IMR-90 (cell line): Measurements from ENCODE around the gene PALM2AKAP2. TPM values are rescaled to one million over a fixed set of nuclear protein-coding genes. Genes with fewer than 3 reads are reported as not detected.

Experiments used
- ATAC-seq: fragments of 200-7000 bp; cut with Tn5 transposase; 2 replicates; pipeline ENCODE4 v1.9.1; 2020; ENCODE audit warnings: low read depth, mild to moderate bottlenecking, moderate library complexity
- BruUV-seq: library from RNA; stranded (reverse); fragments of 400-500 nt; replicated peaks from 2 replicates; lab custom pipeline; 2021; lab: Mats Ljungman, UMichigan
- CTCF ChIA-PET: fragments of 300-600 bp; formaldehyde crosslinking; extraction: SDS; loops from one replicate; lab custom pipeline; 2021; ENCODE audit warnings: antibody characterized with exemption; lab: Yijun Ruan, JAX
- POLR2A ChIA-PET: fragments of 300-600 bp; sonication (Branson Sonifier 250); formaldehyde crosslinking; loops from one replicate; lab custom pipeline; 2022; ENCODE audit warnings: antibody characterized with exemption; ENCODE audit not compliant: unreplicated experiment; lab: Charles Lee
- DNase-seq: peaks from one replicate; pipeline ENCODE4 v3.0.0; 2013
- H2AFZ ChIP-seq: replicated peaks from 2 replicates; pipeline ENCODE3; 2013; ENCODE audit warnings: low read length, mild to moderate bottlenecking; ENCODE audit not compliant: poor library complexity
- H2AK5ac ChIP-seq: 2 replicates; pipeline ENCODE4 v1.6.1; 2013; ENCODE audit warnings: low read depth, low read length, inconsistent platforms
- H2AK9ac ChIP-seq: replicated peaks from 2 replicates; pipeline ENCODE3; 2013; ENCODE audit warnings: mild to moderate bottlenecking, low read depth, low read length, moderate library complexity; ENCODE audit not compliant: poor library complexity
- H2BK120ac ChIP-seq: 2 replicates; pipeline ENCODE4 v1.6.1; 2013; ENCODE audit warnings: low read depth, low read length, inconsistent platforms
- H2BK15ac ChIP-seq: 3 replicates; pipeline ENCODE4 v1.6.1; 2013; ENCODE audit warnings: low read depth, low read length, inconsistent platforms
- H2BK20ac ChIP-seq: 2 replicates; pipeline ENCODE4 v1.6.1; 2013; ENCODE audit warnings: low read depth, mild to moderate bottlenecking, inconsistent platforms, low read length, moderate library complexity
- H2BK5ac ChIP-seq: 2 replicates; pipeline ENCODE4 v1.6.1; 2013; ENCODE audit warnings: mild to moderate bottlenecking, low read depth, low read length, inconsistent platforms; ENCODE audit not compliant: poor library complexity, severe bottlenecking
- H3K14ac ChIP-seq: replicated peaks from 2 replicates; pipeline ENCODE4 v1.6.1; 2013; ENCODE audit warnings: low read depth, low read length, inconsistent platforms
- H3K18ac ChIP-seq: 2 replicates; pipeline ENCODE4 v1.6.1; 2013; ENCODE audit warnings: low read depth, low read length, control low read depth
- H3K23ac ChIP-seq: 2 replicates; pipeline ENCODE4 v1.6.1; 2013; ENCODE audit warnings: low read depth, low read length, inconsistent platforms
- H3K27ac ChIP-seq: 2 replicates; pipeline ENCODE4 v1.5.1; 2013; ENCODE audit warnings: mild to moderate bottlenecking, control low read depth, low read length; ENCODE audit not compliant: insufficient read depth
- H3K27me3 ChIP-seq: 2 replicates; pipeline ENCODE4 v1.6.1; 2013; ENCODE audit warnings: low read length; ENCODE audit not compliant: control insufficient read depth, insufficient read depth
- H3K36me3 ChIP-seq: 2 replicates; pipeline ENCODE4 v1.6.1; 2013; ENCODE audit warnings: low read length, mixed read lengths; ENCODE audit not compliant: control insufficient read depth, insufficient read depth
- H3K4ac ChIP-seq: 2 replicates; pipeline ENCODE4 v1.6.1; 2013; ENCODE audit warnings: low read depth, low read length, inconsistent platforms
- H3K4me1 ChIP-seq: 2 replicates; pipeline ENCODE4 v1.6.1; 2013; ENCODE audit warnings: low read length, mixed read lengths; ENCODE audit not compliant: control insufficient read depth, insufficient read depth
- H3K4me2 ChIP-seq: 2 replicates; pipeline ENCODE4 v1.6.1; 2013; ENCODE audit warnings: low read depth, mild to moderate bottlenecking, control low read depth, low read length, moderate library complexity
- H3K4me3 ChIP-seq: 2 replicates; pipeline ENCODE4 v1.5.1; 2013; ENCODE audit warnings: low read depth, mild to moderate bottlenecking, control low read depth, low read length, moderate library complexity; ENCODE audit not compliant: insufficient read depth
- H3K56ac ChIP-seq: 2 replicates; pipeline ENCODE4 v1.6.1; 2013; ENCODE audit warnings: low read length, inconsistent platforms; ENCODE audit not compliant: insufficient read depth; ENCODE audit errors: extremely low read depth
- H3K79me1 ChIP-seq, 2 experiments: 2 replicates each; pipeline ENCODE4 v1.6.1; 2013; ENCODE audit warnings: low read length in 2 of 2, inconsistent platforms in 1 of 2, low read depth in 1 of 2
- H3K9ac ChIP-seq: 2 replicates; pipeline ENCODE4 v1.6.1; 2013; ENCODE audit warnings: low read depth, low read length, control low read depth
- H3K9me1 ChIP-seq: 2 replicates; pipeline ENCODE4 v1.6.1; 2013; ENCODE audit warnings: low read length, inconsistent platforms; ENCODE audit not compliant: insufficient read depth
- H3K9me3 ChIP-seq: 2 replicates; pipeline ENCODE4 v1.6.1; 2013; ENCODE audit warnings: low read length; ENCODE audit not compliant: control insufficient read depth, insufficient read depth
- H4K20me1 ChIP-seq: 2 replicates; pipeline ENCODE4 v1.6.1; 2013; ENCODE audit warnings: low read length, inconsistent platforms; ENCODE audit not compliant: insufficient read depth
- H4K5ac ChIP-seq: 2 replicates; pipeline ENCODE4 v1.6.1; 2013; ENCODE audit warnings: mild to moderate bottlenecking, low read depth, low read length, control low read depth
- H4K8ac ChIP-seq, 2 experiments: 2 replicates each; pipeline ENCODE4 v1.6.1; 2013; ENCODE audit warnings: low read depth in 2 of 2, low read length in 2 of 2, control low read depth in 1 of 2, inconsistent platforms in 1 of 2
- H4K91ac ChIP-seq: 2 replicates; pipeline ENCODE4 v1.6.1; 2013; ENCODE audit warnings: low read depth, low read length, inconsistent platforms; ENCODE audit not compliant: insufficient read depth
- CEBPB ChIP-seq: IDR thresholded peaks from 2 replicates; pipeline ENCODE4 v1.6.1; 2012; ENCODE audit warnings: low read depth, low read length, improper control_type of control experiment
- POLR2A ChIP-seq: IDR thresholded peaks from 2 replicates; pipeline ENCODE4 v1.6.1; 2012; ENCODE audit warnings: mild to moderate bottlenecking, low read depth, low read length
- WGBS, 2 experiments: methylation state at CpG; one replicate each; pipeline versions ENCODE4 v1.1.5 to v1.1.7; 2013; ENCODE audit warnings: missing lambda C conversion rate in 2 of 2; ENCODE audit not compliant: insufficient read length in 1 of 2; ENCODE audit errors: extremely low coverage in 2 of 2; 5-methylcytosine and 5-hydroxymethylcytosine counted together
- dilution Hi-C: fragments of 300-500 bp; cut with HindIII; formaldehyde crosslinking; loops from one replicate; pipeline ENCODE4 v1.14.3; 2018; ENCODE audit warnings: low sequenced_read_pairs; ENCODE audit not compliant: unreplicated experiment
- in situ Hi-C: fragments of 300-500 bp; cut with MboI; formaldehyde crosslinking; loops from 3 replicates; pipeline ENCODE4 v1.14.3; 2019; ENCODE audit warnings: low sequenced_read_pairs, inconsistent platforms, mixed read lengths
- intact Hi-C: fragments of 100-400 bp; cut with micrococcal nuclease; formaldehyde crosslinking; loops from 2 replicates; pipeline ENCODE4 v1.10.0; 2022
- polyA plus RNA-seq, 3 experiments: library from polyadenylated mRNA; depleted of rRNA; stranded (reverse); fragments of >200 nt; gene quantifications; 2 replicates each; pipeline ENCODE4 v1.2.3, GENCODE V29; 2012; ENCODE audit warnings: low replicate concordance in 1 of 3
- total RNA-seq: library from RNA; depleted of rRNA; stranded (reverse); fragments of >200 nt; gene quantifications from 2 replicates; pipeline ENCODE4 v1.2.3, GENCODE V29; 2012

PALM2AKAP2 gene
- total and polyA plus RNA-seq, 2 of the 4 experiments (the other 2 are of a cell fraction), result 3.2 to 14.2 TPM

GRCh38 chr9:109794361-109795012, 14.5 kb downstream of the PALM2AKAP2 start:
- no peak overlapping the region for H2BK5ac ChIP-seq
- H3K4me3 ChIP-seq, result no peak overlapping the region
- WGBS, 2 experiments, result 91% methylated on average over 3 of the region's 4 CpGs; no CpG with 5 or more reads in 1 of the 2 experiments
- peak overlapping the region; percentile 47 for H2BK120ac ChIP-seq
- peaks cover 36% of the 10 kb centered on the region for H3K9me1 ChIP-seq
- CTCF ChIA-PET, result no interaction called here
- peak overlapping the region; percentile 68 for H3K4ac ChIP-seq
- no peak overlapping the region for H3K56ac ChIP-seq
- POLR2A ChIA-PET, result no interaction called here
- H3K14ac ChIP-seq, result 0 out of 2 replicates have a peak overlapping the region, but pooled peaks have one; percentile 7
- H3K36me3 ChIP-seq, result no peaks in the 10 kb centered on the region
- no peak overlapping the region for H2AFZ ChIP-seq
- no peak overlapping the region for H3K4me2 ChIP-seq
- peaks cover 9% of the 10 kb centered on the region; the same call in 1 of the 2 replicates for H4K20me1 ChIP-seq
- no TSS peak for BruUV-seq
- no peak for ATAC-seq
- H4K8ac ChIP-seq, result no peak overlapping the region
- H2BK20ac ChIP-seq, result peak overlapping the region; percentile 40; the same call in 1 of the 2 replicates
- TF ChIP-seq CEBPB (peak; percentile 50), POLR2A (no peak)
- peak; percentile 15 for DNase-seq
- H2AK9ac ChIP-seq, result no peak overlapping the region
- H4K5ac ChIP-seq, result no peak overlapping the region
- H3K18ac ChIP-seq, result peak overlapping the region; percentile 33; the same call in 1 of the 2 replicates
- H4K91ac ChIP-seq, result no peak overlapping the region
- H2BK15ac ChIP-seq, result peak overlapping the region; percentile 84; the same call in 2 of the 3 replicates
- peak overlapping the region; percentile 16; the same call in 1 of the 2 replicates for H3K27ac ChIP-seq
- peak overlapping the region; percentile 44; the same call in 1 of the 2 replicates for H2AK5ac ChIP-seq
- H3K9ac ChIP-seq, result no peak overlapping the region
- H3K9me3 ChIP-seq, result no peaks in the 10 kb centered on the region
- peaks cover 27% of the 10 kb centered on the region for H3K4me1 ChIP-seq
- H3K27me3 ChIP-seq, result no peaks in the 10 kb centered on the region
- no peak overlapping the region for H3K23ac ChIP-seq
- in situ Hi-C loops (no loop called here), dilution Hi-C loops (no loop called here), intact Hi-C loops (no loop called here)
- peaks cover 41 to 74% of the 10 kb centered on the region in 2 experiments for H3K79me1 ChIP-seq
